ENCODE measurements around the gene ARID4A. TPM values are rescaled to one million over a fixed set of nuclear protein-coding genes. Genes with fewer than 3 reads are reported as not detected.
A peak's percentile ranks its signal among the peaks of the same experiment; 100 is the strongest.

Gene ARID4A
- total RNA-seq, 1 experiment from 2014 or later = 19.0 TPM

DNA sequence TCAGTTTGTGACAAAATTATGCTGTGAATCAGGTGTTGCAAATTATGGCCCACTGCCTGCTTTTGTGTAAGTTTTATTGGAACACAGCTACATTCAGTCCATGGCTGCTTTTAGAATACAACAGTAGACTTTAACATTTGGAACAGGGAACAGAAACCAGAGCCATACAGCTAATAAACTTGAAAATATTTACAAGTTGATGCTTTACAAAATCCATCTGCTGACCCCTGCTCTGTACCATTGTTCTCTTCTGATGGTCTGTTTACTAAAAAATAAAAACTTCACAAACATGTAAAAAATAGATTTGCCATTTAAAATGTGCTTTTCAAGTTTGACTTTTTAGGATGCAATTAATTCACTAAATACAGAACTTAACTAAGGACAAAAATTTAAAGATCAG lies 33.0 kb upstream of the ARID4A start:
- H3K4me1 Mint-ChIP-seq (ENCODE audit: insufficient read depth, unreplicated experiment) = peaks cover 4% of the 10 kb centered on the region
- peak overlapping the region; percentile 63 for H3K27ac Mint-ChIP-seq (ENCODE audit: low read depth, unreplicated experiment)
- ChIA-PET CTCF (no interaction called here), POLR2A (interaction anchor here (1.0 to 8.6 kb wide), 6 partner anchors 9 to 162 kb away, joined by 3 to 52 read pairs (median 10); partner anchors contain the start of genes ARID4A, KIAA0586, PSMA3 and TIMM9)
- H3K4me3 Mint-ChIP-seq (ENCODE audit: unreplicated experiment) = no peak overlapping the region
- BruUV-seq (replicated peaks) = no TSS peak
- no peak for TF ChIP-seq CTCF (IDR thresholded peaks at IDR 0.05; ENCODE audit: unreplicated experiment)
- intact Hi-C loops (cut with micrococcal nuclease) = no loop called here
- no peak for DNase-seq (ENCODE audit: unreplicated experiment)
- H3K36me3 Mint-ChIP-seq (ENCODE audit: insufficient read depth, unreplicated experiment) = peaks cover 100% of the 10 kb centered on the region
- no peaks in the 10 kb centered on the region for H3K9me3 Mint-ChIP-seq (ENCODE audit: unreplicated experiment)
- no peaks in the 10 kb centered on the region for H3K27me3 Mint-ChIP-seq (ENCODE audit: insufficient read depth, unreplicated experiment)

DNA sequence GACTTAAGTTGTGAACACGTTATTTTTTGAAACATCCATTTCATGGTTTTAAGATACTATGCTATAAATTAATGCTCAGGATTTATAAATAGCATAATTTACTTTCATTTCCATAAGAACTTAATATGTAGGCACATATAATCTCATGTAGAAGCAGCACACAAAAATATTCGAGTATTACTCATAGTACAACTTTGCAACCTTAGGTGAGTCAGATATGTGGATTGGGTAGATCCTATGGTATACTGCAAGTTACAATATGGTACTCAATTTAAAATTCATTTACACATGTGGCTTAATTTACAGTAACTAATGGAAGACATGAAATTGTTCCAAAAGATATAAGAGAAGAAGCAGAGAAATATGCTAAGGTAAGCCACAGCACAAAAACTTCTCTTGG lies 27.7 kb upstream of the ARID4A start:
- Mint-ChIP-seq H3K36me3 (ENCODE audit: insufficient read depth, unreplicated experiment) (peaks cover 100% of the 10 kb centered on the region), H3K9me3 (ENCODE audit: unreplicated experiment) (no peaks in the 10 kb centered on the region), H3K27ac (ENCODE audit: low read depth, unreplicated experiment) (no peak overlapping the region), H3K4me1 (ENCODE audit: insufficient read depth, unreplicated experiment) (peaks cover 14% of the 10 kb centered on the region), H3K27me3 (ENCODE audit: insufficient read depth, unreplicated experiment) (no peaks in the 10 kb centered on the region), H3K4me3 (ENCODE audit: unreplicated experiment) (no peak overlapping the region)
- DNase-seq (ENCODE audit: unreplicated experiment) = peak; percentile 15
- no TSS peak for BruUV-seq (replicated peaks)
- ChIA-PET CTCF (interaction anchor here (1.0 kb wide), 1 partner anchor 24 kb away, joined by 3 read pairs; no protein-coding TSS in a partner anchor), POLR2A (interaction anchor here (0.9 to 3.9 kb wide), 2 partner anchors 26 to 27 kb away, joined by 4 to 19 read pairs; partner anchors contain the start of genes ARID4A and PSMA3)
- intact Hi-C loops (cut with micrococcal nuclease) = no loop called here
- no peak for TF ChIP-seq CTCF (IDR thresholded peaks at IDR 0.05; ENCODE audit: unreplicated experiment)

GRCh38 chr14:58272588-58273372 lies 25.6 kb upstream of the ARID4A start:
- Mint-ChIP-seq H3K36me3 (ENCODE audit: insufficient read depth, unreplicated experiment) (peaks cover 88% of the 10 kb centered on the region), H3K4me1 (ENCODE audit: insufficient read depth, unreplicated experiment) (peaks cover 16% of the 10 kb centered on the region), H3K27ac (ENCODE audit: low read depth, unreplicated experiment) (no peak overlapping the region), H3K4me3 (ENCODE audit: unreplicated experiment) (no peak overlapping the region), H3K9me3 (ENCODE audit: unreplicated experiment) (no peaks in the 10 kb centered on the region), H3K27me3 (ENCODE audit: insufficient read depth, unreplicated experiment) (no peaks in the 10 kb centered on the region)
- DNase-seq (ENCODE audit: unreplicated experiment) = peak; percentile 34
- ChIA-PET POLR2A (interaction anchor here (0.9 to 5.1 kb wide), 7 partner anchors 9 to 40 kb away, joined by 3 to 43 read pairs (median 4); partner anchors contain the start of gene ARID4A), CTCF (interaction anchor here (0.6 to 1.2 kb wide), 4 partner anchors 9 to 162 kb away, joined by 3 to 5 read pairs (median 4); no protein-coding TSS in a partner anchor)
- TF ChIP-seq CTCF (IDR thresholded peaks at IDR 0.05; ENCODE audit: unreplicated experiment) = no peak
- intact Hi-C loops (cut with micrococcal nuclease) = no loop called here
- no TSS peak for BruUV-seq (replicated peaks)

GRCh38 chr14:58274881-58275280 lies 23.5 kb upstream of the ARID4A start:
- ChIA-PET POLR2A (interaction anchor here (0.6 to 5.1 kb wide), 6 partner anchors 11 to 352 kb away, joined by 4 to 43 read pairs (median 4); partner anchors contain the start of genes ARID4A and PSMA3), CTCF (interaction anchor here (0.6 kb wide), 1 partner anchor 12 kb away, joined by 3 read pairs; no protein-coding TSS in a partner anchor)
- Mint-ChIP-seq H3K9me3 (ENCODE audit: unreplicated experiment) (no peaks in the 10 kb centered on the region), H3K4me1 (ENCODE audit: insufficient read depth, unreplicated experiment) (peaks cover 21% of the 10 kb centered on the region), H3K4me3 (ENCODE audit: unreplicated experiment) (no peak overlapping the region), H3K36me3 (ENCODE audit: insufficient read depth, unreplicated experiment) (peaks cover 88% of the 10 kb centered on the region), H3K27ac (ENCODE audit: low read depth, unreplicated experiment) (no peak overlapping the region), H3K27me3 (ENCODE audit: insufficient read depth, unreplicated experiment) (no peaks in the 10 kb centered on the region)
- TF ChIP-seq CTCF (IDR thresholded peaks at IDR 0.05; ENCODE audit: unreplicated experiment) = no peak
- no TSS peak for BruUV-seq (replicated peaks)
- intact Hi-C loops (cut with micrococcal nuclease) = no loop called here
- DNase-seq (ENCODE audit: unreplicated experiment) = no peak
